ENCODE measurements around the gene UBALD1.

DNA sequence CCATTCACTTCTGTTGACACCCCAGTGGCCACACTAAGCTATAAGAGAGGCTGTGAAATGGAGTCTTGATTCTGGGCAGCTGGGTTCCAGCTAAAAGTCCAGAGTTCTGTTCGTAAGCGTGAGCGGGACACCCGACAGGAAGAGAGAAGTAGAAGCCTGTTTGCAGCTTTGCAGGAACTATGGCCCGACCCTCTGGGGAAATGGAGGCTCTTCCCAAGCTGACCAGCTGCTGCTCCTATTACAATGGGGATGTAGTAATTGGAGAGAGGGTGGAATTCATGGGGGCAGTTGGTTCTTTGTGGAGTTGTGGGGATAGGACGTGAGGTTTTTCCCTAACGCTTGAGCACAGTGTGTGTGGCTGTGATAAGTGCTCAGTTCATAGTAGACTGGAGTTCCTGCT is 28.4 kb downstream of the UBALD1 start:
- TF ChIP-seq ESRRG (CRISPR knock-in tag; IDR thresholded peaks at IDR 0.05): no peak
- TF ChIP-seq POU6F1 (CRISPR knock-in tag; IDR thresholded peaks at IDR 0.05; ENCODE audit: borderline replicate concordance, low read depth): no peak
- no peak for TF ChIP-seq PATZ1 (CRISPR knock-in tag; IDR thresholded peaks at IDR 0.05; ENCODE audit: borderline replicate concordance)
- TF ChIP-seq ARNTL (CRISPR knock-in tag; IDR thresholded peaks at IDR 0.05; ENCODE audit: borderline replicate concordance, low read depth): no peak
- TF ChIP-seq OSR1 (CRISPR knock-in tag; IDR thresholded peaks at IDR 0.05): no peak
- no peak for TF ChIP-seq TOX (CRISPR knock-in tag; IDR thresholded peaks at IDR 0.05; ENCODE audit: borderline replicate concordance)
- TF ChIP-seq ISL1 (CRISPR knock-in tag; IDR thresholded peaks at IDR 0.05): no peak
- TF ChIP-seq ZFP30 (CRISPR knock-in tag; IDR thresholded peaks at IDR 0.05): no peak
- no peak for TF ChIP-seq CREB5 (CRISPR knock-in tag; IDR thresholded peaks at IDR 0.05; ENCODE audit: low read depth)
- TF ChIP-seq ZNF565 (CRISPR knock-in tag; conservative IDR thresholded peaks at IDR 0.05; ENCODE audit: low read depth): no peak
- no peak for TF ChIP-seq ZFP3 (CRISPR knock-in tag; IDR thresholded peaks at IDR 0.05)
- no peak for TF ChIP-seq RARB (CRISPR knock-in tag; IDR thresholded peaks at IDR 0.05)
- TF ChIP-seq TCF4 (CRISPR knock-in tag; IDR thresholded peaks at IDR 0.05; ENCODE audit: borderline replicate concordance): no peak
